G401.6 (cell line): Measurements from ENCODE around the gene SNTB2.
A peak's percentile ranks its signal among the peaks of the same experiment; 100 is the strongest.

Source experiments
- FAIRE-seq: peaks from 2 replicates; lab custom pipeline; 2012; peaks lifted over from hg19 to GRCh38; lab: Jason Lieb, UNC

Gene SNTB2

DNA sequence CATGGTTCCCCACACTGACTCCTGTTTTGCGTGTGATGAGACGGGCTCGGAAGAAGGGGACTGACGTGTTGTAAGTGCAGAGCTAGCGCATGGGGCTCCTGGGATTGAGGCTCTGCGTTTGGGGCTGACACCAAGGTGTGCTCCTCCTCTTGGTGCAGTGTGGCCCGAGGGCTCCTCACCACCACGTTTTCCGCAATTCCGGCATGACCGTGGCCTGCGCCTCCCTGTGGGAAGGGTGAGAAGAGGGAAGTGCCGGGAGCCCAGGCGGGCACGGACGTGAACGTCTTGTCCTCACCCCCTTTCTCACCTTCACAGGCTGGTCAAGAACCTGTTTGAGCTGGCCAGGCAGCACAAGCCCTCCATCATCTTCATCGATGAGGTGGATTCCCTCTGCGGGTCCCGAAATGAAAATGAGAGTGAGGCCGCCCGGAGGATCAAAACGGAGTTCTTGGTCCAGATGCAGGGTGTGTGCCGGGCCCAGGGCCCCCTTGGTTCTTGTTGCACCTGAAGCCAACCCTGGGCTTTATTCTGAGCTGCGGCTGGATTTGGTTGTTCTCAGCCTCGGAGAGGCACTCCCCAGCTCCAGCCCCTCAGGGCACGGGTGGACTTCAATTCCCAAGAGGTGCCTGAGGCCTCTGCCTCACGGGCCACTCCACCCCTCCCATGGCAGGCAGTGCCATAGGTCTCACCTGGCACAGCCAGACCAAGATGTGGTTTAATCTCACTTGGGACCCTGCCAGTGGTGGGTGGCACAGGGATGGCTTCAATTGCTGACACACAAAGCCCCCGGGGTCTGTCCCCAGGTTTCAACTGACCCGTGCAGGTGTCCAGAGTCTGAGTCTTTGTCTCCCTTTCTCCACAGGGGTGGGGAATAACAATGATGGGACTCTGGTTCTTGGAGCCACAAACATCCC, 133.1 kb downstream of the SNTB2 start:
- no peak for FAIRE-seq

DNA sequence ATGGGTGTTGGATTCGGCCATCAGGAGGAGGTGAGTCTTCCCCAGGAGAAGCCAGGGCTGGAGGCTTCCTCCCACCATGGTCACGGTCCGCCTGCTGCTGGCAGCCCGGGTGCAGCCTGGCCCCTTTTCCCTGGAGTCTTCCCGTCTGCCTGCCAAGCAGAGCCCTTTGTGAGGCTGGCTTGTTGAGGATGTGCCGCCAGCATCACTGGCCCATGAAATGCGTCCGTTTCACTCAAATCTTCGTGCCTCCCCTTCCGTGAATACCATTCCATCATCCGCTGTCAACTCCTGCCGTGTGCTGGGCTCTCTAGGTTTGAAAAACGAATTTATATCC, 133.7 kb downstream of the SNTB2 start:
- no peak for FAIRE-seq

DNA sequence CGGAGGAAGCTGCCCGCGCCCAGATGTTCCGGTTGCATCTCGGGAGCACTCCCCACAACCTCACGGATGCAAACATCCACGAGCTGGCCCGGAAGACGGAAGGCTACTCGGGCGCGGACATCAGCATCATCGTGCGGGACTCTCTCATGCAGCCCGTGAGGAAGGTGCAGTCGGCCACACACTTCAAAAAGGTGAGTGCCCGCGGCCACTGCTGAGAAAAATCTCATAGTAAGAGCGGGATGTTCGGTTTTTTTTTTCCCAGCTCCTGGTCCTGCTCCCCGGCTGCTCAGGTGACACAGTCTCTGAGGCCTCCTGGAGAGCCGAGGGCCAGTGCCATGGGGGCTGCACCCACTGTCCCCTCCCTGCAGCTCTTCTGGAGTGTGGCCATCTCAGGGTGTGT, 134.1 kb downstream of the SNTB2 start:
- no peak for FAIRE-seq

DNA sequence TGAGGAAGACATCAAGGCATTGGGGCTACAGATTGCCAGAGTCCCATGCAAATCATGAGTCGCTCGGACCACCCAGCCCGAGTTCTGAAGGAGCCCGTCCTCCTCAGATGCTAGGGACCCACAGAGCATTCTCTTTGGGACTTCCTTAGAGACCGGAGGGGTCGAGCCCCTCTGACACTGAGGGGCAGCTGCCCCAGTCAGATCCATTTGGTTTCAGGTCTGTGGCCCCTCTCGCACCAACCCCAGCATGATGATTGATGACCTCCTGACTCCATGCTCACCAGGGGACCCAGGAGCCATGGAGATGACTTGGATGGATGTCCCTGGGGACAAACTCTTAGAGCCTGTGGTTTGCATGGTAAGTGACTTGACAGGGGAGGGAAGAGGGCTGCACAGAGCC, 135.4 kb downstream of the SNTB2 start:
- FAIRE-seq, result no peak

- no peak for FAIRE-seq
Observed at GRCh38 chr16:69323415-69323814, 136.5 kb downstream of the SNTB2 start.

- no peak for FAIRE-seq
Observed at GRCh38 chr16:69324013-69324531, 137.1 kb downstream of the SNTB2 start.

- FAIRE-seq, result no peak
Observed at GRCh38 chr16:69324585-69325253, 137.8 kb downstream of the SNTB2 start.

- no peak for FAIRE-seq
Observed at GRCh38 chr16:69325784-69326171, 138.8 kb downstream of the SNTB2 start.

DNA sequence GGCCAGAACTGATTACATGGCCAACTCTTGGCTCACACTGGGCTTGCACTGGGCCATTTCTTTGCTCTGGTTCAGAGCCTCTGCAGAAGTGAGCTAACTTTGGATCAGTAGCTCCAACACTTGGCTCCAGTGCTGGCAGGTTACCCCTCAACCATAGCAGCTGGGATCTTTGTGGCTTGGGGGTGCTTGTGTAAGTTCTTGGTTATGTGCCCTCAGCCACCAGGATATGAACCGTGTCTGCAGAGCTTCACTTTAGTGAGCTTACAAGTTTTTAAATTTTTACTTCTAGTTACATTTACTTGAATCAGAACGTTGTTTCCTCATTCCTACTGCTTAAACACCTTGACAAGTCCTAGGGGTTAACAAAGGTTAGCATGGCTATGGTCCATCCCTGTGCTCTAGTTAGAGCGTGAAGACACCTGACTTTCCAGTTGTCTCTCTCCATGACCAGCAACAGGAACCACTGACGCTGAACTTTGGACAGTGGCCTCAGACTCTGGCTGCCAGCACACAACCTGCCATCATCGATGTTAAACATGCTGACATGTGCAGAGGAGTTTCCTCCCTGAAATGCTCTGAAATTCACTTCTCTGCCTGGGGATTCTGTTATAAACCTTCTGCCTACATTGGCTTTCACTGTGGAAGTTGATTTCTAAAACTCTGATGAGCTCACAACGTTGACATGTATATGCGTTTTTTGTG, 139.4 kb downstream of the SNTB2 start:
- FAIRE-seq, result no peak

DNA sequence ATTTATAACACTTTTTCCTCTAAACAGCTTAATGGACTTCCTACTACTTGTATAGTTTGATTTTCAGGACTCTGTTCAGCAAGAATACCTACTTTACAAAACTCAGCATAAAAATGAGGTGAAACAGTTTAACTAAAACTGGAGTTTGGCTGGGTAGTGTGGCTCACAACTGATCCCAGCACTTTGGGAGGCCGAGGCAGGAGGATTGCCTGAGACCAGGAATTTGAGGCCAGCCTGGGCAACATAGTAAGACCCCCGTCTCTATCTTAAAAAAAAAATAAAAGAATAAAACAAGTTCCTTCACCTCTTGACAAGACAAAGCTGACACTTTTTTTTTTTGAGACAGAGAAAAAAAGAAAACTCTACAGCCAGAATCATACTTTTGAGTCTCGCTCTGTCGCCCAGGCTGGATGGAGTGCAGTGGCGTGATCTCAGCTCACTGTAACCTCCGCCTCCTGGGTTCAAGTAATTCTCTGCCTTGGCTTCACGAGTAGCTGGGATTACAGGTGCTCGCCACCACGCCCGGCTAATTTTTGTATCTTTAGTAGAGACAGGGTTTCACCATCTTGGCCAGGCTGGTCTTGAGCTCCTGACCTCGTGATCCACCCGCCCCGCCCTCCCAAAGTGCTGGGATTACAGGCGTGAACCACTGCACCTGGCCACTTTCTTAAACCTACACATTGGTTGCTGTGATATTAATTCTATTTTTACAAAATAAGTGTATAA, 140.8 kb downstream of the SNTB2 start:
- FAIRE-seq, result no peak

DNA sequence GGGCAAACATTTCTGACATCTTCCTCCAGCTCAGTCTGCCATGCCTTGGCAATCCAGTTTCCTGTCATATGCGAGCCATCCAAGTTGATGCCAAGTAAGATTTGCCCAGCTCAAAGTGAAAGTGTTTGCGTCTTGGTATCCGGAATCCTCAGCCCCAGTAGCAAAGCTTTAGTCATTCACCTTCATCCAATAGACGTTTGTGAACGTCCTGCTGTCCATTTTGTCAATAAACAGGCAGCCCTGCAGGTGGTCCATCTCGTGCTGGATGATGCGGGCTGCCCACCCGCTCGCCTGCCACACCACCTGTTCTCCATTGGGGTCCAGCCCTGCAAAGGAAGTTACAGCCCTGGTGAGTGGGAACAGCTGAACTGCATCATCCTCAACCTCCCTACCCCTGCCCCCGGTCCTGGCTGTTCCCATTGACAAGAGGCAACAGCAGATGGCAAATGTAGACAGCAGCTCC, 141.9 kb downstream of the SNTB2 start:
- FAIRE-seq, result no peak

GRCh38 chr16:69329369-69330285, 142.7 kb downstream of the SNTB2 start:
- no peak for FAIRE-seq

- FAIRE-seq, result peak; percentile 60
Observed at GRCh38 chr16:69330286-69331109, 143.5 kb downstream of the SNTB2 start, which contains the start of gene PDF. Gene PDF, minus strand, starts transcription at chr16:69330588. Its CDS starts 18 bp downstream, at chr16:69330570.

- FAIRE-seq, result no peak
Observed at GRCh38 chr16:69334696-69335095, 147.7 kb downstream of the SNTB2 start.

DNA sequence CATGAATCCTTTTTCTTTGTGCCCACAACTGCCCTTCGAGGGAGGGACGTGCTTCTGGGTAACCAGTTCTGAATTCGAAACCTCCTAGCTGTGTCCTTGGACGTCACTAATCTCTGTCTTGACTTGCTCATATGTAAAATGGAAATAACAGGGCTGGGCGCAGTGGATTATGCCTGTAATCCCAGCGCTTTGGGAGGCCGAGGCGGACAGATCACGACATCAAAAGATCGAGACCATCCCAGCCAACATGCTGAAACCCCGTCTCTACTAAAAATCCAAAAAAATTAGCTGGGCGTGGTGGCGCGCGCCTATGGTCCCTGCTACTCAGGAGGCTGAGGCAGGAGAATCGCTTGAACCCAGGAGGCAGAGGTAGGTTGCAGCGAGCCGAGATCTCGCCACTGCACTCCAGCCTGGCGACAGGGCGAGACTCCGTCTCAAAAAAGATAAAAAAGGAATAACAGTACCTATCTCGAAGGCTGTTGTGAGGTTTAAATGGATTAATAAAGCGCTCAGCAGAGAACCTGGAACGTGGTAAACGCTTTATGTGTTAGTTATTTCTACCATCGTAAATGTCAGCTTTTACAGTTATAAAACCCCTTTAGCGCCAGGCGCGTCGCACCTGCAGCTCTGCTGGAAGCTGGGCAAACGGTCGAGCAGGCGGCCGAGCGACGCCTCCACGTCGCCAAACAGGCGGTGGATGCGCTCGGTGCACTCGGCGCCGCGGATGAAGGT, 151.8 kb downstream of the SNTB2 start:
- FAIRE-seq, result no peak

- FAIRE-seq, result peak; percentile 98
Observed at GRCh38 chr16:69339289-69340094, 152.5 kb downstream of the SNTB2 start, which contains the start of the genes COG8 and NIP7. Gene COG8, minus strand, starts transcription at chr16:69339564. Its CDS starts 12 bp downstream, at chr16:69339552. Gene NIP7, plus strand, starts transcription at chr16:69339772. Its CDS starts 58 bp downstream, at chr16:69339830.

DNA sequence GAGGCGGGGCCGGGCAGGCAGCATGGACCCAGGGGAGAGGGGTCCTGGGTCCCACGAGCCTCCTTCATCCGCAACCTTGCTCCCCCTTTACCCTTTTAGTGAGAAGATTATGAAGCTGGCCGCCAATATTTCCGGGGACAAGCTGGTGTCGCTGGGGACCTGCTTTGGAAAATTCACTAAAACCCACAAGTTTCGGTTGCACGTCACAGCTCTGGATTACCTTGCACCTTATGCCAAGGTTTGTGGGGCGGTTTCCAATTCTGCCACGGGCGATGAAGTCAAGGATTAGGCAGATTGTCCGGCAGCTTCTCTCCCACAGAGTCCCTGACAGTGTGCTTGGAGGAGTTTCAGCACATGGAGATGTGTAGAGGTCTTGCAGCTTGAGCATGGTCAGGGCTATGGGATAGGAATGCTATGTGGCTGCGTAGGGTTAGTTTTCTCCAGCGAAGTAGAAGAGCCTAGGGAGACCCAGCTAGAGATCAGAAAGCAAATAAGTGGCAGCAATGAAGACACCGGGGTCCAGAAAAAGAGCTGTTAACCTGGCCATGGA, 153.2 kb downstream of the SNTB2 start:
- no peak for FAIRE-seq

DNA sequence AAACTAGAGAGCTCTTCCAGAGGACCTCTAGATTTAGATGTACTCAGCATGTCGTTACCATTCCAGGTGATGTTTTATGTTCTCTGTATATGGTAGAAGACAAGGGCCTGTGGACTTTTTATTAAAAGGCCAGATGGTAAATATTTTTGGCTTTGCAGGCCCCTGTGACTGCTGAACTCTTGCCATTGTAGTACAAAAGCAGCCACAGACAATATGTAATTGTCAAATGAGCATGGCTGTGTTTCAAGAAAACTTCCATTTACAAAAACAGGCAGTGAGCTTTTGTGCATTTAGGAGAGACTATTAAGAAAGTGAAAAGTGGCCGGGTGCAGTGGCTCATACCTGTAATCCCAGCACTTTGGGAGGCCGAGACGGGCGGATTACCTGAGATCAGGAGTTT, 157.2 kb downstream of the SNTB2 start:
- no peak for FAIRE-seq
